ENCODE measurements around the gene CYB5A.

Gene CYB5A

GRCh38 chr18:74281980-74282754, 9.6 kb downstream of the CYB5A start:
- TF ChIP-seq, protein P1, sequence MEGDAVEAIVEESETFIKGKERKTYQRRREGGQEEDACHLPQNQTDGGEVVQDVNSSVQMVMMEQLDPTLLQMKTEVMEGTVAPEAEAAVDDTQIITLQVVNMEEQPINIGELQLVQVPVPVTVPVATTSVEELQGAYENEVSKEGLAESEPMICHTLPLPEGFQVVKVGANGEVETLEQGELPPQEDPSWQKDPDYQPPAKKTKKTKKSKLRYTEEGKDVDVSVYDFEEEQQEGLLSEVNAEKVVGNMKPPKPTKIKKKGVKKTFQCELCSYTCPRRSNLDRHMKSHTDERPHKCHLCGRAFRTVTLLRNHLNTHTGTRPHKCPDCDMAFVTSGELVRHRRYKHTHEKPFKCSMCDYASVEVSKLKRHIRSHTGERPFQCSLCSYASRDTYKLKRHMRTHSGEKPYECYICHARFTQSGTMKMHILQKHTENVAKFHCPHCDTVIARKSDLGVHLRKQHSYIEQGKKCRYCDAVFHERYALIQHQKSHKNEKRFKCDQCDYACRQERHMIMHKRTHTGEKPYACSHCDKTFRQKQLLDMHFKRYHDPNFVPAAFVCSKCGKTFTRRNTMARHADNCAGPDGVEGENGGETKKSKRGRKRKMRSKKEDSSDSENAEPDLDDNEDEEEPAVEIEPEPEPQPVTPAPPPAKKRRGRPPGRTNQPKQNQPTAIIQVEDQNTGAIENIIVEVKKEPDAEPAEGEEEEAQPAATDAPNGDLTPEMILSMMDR (conservative IDR thresholded peaks at IDR 0.05) = no peak
- 0 out of 2 replicates have a peak, but pooled peaks have one; percentile 22 for TF ChIP-seq ZFX (IDR thresholded peaks at IDR 0.05)
- H3K27ac ChIP-seq = peak overlapping the region; percentile 100

GRCh38 chr18:74281011-74281979, 10.5 kb downstream of the CYB5A start:
- peak overlapping the region; percentile 100 for H3K27ac ChIP-seq
- no peak for TF ChIP-seq ZFX (IDR thresholded peaks at IDR 0.05)
- TF ChIP-seq, protein P1 (conservative IDR thresholded peaks at IDR 0.05) = no peak

DNA sequence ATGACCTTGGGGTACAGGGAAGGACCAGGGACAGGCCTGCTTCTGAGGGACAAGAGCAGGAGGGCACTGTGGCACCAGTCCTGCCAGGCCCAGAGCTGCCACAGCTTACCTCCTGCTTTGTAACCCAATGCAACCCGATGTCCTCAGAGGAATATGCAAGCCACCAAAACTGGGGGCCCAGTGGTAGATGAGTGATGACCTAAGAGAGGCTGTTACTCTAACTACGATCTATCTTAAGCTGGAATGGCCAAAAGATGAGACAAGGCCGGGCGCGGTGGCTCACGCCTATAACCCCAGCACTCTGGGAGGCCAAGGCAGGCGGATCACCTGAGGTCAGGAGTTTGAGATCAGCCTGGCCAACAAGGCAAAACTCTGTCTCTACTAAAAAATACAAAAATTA, 12.8 kb downstream of the CYB5A start:
- TF ChIP-seq, protein P1 (conservative IDR thresholded peaks at IDR 0.05) = no peak
- TF ChIP-seq ZFX (IDR thresholded peaks at IDR 0.05) = no peak
- peak overlapping the region; percentile 46 for H3K27ac ChIP-seq

DNA sequence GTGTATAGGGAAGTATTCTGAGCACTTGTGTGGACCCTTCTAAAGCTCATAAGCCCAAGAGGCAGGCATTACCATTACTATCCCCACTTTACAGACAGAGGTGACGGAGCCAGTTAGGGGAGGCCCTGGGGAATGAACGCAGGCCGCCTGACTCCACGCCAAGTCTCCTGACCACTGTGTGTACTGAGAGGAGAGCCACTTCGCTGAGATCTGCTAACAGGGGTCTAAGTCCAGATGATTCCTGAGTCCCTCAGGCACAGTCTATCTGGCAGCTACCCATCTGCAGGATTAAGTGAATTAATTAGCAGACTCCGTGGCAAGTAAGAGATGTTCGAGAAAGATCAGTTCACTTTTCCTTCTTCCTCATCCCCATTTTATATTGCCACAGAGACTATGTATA, 13.7 kb downstream of the CYB5A start:
- peak overlapping the region; percentile 31 for H3K27ac ChIP-seq
- TF ChIP-seq, protein P1 (conservative IDR thresholded peaks at IDR 0.05) = no peak
- TF ChIP-seq ZFX (IDR thresholded peaks at IDR 0.05) = no peak

- peak overlapping the region; percentile 31; the same call in 1 of the 2 replicates for H3K27ac ChIP-seq
- TF ChIP-seq ZFX (IDR thresholded peaks at IDR 0.05) = no peak
- TF ChIP-seq, protein P1 (conservative IDR thresholded peaks at IDR 0.05) = no peak
Measured at GRCh38 chr18:74277296-74277695, 14.5 kb downstream of the CYB5A start.

- no peak overlapping the region; the same call in 1 of the 2 replicates for H3K27ac ChIP-seq
- TF ChIP-seq, protein P1 (conservative IDR thresholded peaks at IDR 0.05) = no peak
- TF ChIP-seq ZFX (IDR thresholded peaks at IDR 0.05) = no peak
Measured at GRCh38 chr18:74276609-74277008, 15.2 kb downstream of the CYB5A start.
